Stimulated activated CD4-positive, alpha-beta T cell treated with anti-CD3 and anti-CD28 coated beads, Interleukin-15, amount 100 ng/mL, for 1 hour (primary cell): ENCODE measurements around the gene HPSE2.
"Not testable (repeated sequence)": the region's sequence is repeated elsewhere in the genome, so short reads cannot be mapped to it uniquely, and the experiment has no call there.

ENCODE experiments used
- DNase-seq, 2 donors: peaks; one replicate each; pipeline ENCODE4 v3.0.0-alpha.2; 2020; ENCODE audit warnings: low read depth in 1 of 2, low spot score in 1 of 2

The HPSE2 gene

GRCh38 chr10:98513704-98514103, 721.9 kb downstream of the HPSE2 start:
- no peak for DNase-seq

- DNase-seq: no peak
These were observed 723.8 kb downstream of the HPSE2 start for GRCh38 chr10:98511876-98512275.

- DNase-seq: no peak
These were observed 725.1 kb downstream of the HPSE2 start for GRCh38 chr10:98510412-98510995.

GRCh38 chr10:98509745-98510144, 725.9 kb downstream of the HPSE2 start:
- DNase-seq: no peak

- DNase-seq: not testable (repeated sequence)
These were observed 733.1 kb downstream of the HPSE2 start for GRCh38 chr10:98502535-98502934.

- DNase-seq: no peak
These were observed 742.9 kb downstream of the HPSE2 start for GRCh38 chr10:98492763-98493162.

GRCh38 chr10:98489561-98490481, 745.8 kb downstream of the HPSE2 start:
- no peak for DNase-seq

- DNase-seq: no peak
These were observed 746.8 kb downstream of the HPSE2 start for GRCh38 chr10:98488669-98489430.

- DNase-seq: no peak
These were observed 748.0 kb downstream of the HPSE2 start for GRCh38 chr10:98487649-98488048.

- DNase-seq: no peak
These were observed 749.2 kb downstream of the HPSE2 start for GRCh38 chr10:98486421-98486820.

- DNase-seq: no peak
These were observed 749.7 kb downstream of the HPSE2 start for GRCh38 chr10:98485959-98486358.

GRCh38 chr10:98483658-98484057, 752.0 kb downstream of the HPSE2 start:
- no peak for DNase-seq

- DNase-seq: no peak
These were observed 753.6 kb downstream of the HPSE2 start for GRCh38 chr10:98482096-98482495.

GRCh38 chr10:98481404-98481945, 754.2 kb downstream of the HPSE2 start:
- no peak for DNase-seq

GRCh38 chr10:98478430-98479222, 757.0 kb downstream of the HPSE2 start:
- DNase-seq: no peak

GRCh38 chr10:98477861-98478260, 757.8 kb downstream of the HPSE2 start:
- DNase-seq: no peak

- no peak for DNase-seq
These were observed 761.0 kb downstream of the HPSE2 start for GRCh38 chr10:98474628-98475027.

- no peak for DNase-seq
These were observed 763.5 kb downstream of the HPSE2 start for GRCh38 chr10:98472196-98472595.

- no peak for DNase-seq
These were observed 764.8 kb downstream of the HPSE2 start for GRCh38 chr10:98470850-98471249.

- DNase-seq: no peak
These were observed 766.4 kb downstream of the HPSE2 start for GRCh38 chr10:98469001-98469931.
